Left renal pelvis (tissue), 4 donors: Measurements from ENCODE around the gene IFNA1. TPM values are rescaled to one million over a fixed set of nuclear protein-coding genes. Genes with fewer than 3 reads are reported as not detected.
A peak's percentile ranks its signal among the peaks of the same experiment; 100 is the strongest.
"Not testable (repeated sequence)": the region's sequence is repeated elsewhere in the genome, so short reads cannot be mapped to it uniquely, and the experiment has no call there.

ENCODE experiments used
- DNase-seq, 4 donors: peaks; one replicate each; pipeline ENCODE4 v3.0.0-alpha.2; 2013; ENCODE audit warnings: low read depth in 4 of 4, low spot score in 3 of 4
- polyA plus RNA-seq, 4 donors: library from polyadenylated mRNA; unstranded; fragments of 120-200 nt; gene quantifications; one replicate each; pipeline ENCODE4 v1.2.1, GENCODE V29; 2013; ENCODE audit not compliant: insufficient read length in 4 of 4

The IFNA1 gene
- polyA plus RNA-seq, 4 donors: not detected

DNA sequence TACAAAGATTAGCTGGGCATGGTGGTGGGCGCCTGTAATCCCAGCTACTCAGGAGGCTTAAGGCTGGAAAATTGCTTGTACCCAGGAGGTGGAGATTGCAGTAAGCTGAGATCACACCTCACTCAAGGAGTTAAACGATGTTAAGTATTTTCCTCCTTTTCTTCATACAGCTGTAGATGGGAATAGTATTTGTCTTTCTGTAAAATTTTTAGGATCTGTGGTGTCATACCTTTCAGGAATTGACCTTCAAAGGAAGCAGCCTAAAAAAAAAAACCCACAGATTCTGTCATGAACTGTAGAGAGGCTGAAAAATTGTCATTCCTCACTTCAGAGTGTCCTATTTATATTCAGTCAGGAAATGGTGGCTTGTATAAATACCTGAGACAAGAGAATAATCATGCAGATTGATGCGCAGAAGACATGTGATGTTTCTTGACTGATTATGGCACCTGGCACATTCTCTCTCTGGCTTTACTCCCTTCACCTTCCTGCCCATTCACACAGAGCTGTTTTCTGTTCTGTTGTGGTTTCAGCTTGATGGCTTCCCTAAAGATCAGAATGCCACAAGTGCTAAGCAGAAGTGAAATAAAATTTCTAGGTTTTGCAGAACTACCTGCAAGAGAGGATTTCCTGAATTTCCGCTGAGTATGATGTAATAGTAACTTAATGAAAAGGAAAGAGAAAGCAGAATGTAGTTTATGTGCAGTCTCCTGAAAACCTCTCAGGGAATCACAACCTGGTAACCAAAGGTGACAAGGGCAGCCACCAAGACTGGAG is 3.8 kb downstream of the IFNA1 start:
- DNase-seq: no peak

GRCh38 chr9:21449312-21449711 is 9.1 kb downstream of the IFNA1 start:
- not testable (repeated sequence) for DNase-seq

- no peak for DNase-seq
These were observed 10.6 kb downstream of the IFNA1 start for GRCh38 chr9:21450733-21451394.

GRCh38 chr9:21452681-21453080 is 12.4 kb downstream of the IFNA1 start:
- DNase-seq: no peak

DNA sequence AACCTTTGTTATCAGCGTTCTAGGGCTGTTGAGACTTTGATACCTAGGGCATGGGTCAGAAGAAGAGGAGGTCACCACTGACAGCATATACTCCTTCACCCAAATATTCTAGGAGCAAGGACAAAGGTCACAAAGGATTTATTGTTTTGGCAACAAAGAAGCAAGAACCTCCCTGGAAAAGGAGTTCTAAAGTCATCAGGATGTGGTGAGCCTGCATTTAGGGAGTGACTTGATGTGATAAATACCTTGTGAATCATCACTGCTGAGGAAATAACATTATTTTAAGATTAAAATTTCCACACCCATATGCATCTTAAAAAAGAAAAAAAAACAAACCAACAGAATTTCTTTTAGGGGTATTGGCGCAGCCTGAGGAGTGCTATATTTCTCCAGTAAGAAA is 13.9 kb downstream of the IFNA1 start:
- no peak for DNase-seq

DNA sequence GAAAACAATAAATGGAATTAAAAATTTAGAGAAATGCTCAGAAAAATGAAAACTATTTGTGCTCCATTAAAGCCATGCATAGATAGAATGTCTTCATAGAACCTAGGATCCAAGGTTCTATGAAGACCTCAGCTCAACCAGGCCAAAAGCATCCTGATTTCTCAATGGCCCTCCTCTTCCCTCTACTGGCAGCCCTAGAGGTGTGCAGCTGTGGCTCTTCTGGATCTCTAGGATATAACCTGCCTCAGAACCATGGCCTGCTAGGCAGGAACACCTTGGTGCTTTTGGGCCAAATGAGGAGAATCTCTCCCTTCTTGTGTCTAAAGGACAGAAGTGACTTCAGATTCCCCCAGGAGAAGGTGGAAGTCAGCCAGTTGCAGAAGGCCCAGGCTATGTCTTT is 15.1 kb downstream of the IFNA1 start:
- no peak for DNase-seq

DNA sequence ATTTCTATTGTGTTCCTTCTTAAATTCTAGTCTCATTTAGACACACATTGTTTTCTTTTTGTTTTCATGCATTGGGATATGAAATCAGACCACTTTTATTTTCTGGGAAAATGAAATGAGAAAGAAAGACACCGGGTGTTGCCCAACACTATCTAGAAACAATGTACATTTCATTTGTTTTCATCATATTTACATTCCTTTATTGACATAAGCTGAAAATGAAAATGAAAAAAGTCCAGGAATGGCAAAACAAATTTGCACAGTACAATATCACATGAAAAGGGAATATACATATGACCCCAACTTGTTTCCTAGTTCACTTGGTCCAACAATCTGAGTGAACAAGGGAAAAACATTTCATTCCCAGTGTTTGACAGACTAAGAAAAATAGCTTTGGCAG is 21.1 kb downstream of the IFNA1 start:
- no peak for DNase-seq

GRCh38 chr9:21465138-21465537 is 24.9 kb downstream of the IFNA1 start:
- no peak for DNase-seq

GRCh38 chr9:21465859-21466518 is 25.8 kb downstream of the IFNA1 start:
- DNase-seq: peak in 3 of 4 donors; percentile 20 to 31 (median 21)

GRCh38 chr9:21470126-21470525 is 29.9 kb downstream of the IFNA1 start:
- DNase-seq: no peak

DNA sequence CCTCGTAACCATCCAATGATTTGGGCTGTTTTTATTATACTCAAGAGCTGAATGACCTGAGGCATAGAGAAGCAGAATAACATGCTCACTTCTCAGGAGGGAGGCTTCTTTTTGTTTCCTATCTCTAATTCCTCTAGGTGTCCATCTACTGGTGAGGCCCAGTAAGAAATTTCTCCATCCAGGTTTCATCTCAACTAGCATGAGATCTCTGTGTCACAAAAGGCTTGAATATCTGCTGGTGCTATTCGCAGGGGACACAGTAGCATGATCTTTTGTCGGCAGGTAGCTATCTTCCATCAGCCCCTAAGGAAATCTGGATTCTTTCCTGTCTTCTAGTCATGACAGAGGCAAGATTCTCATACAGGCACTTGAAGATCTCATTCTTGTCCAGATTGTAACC is 33.0 kb downstream of the IFNA1 start:
- no peak for DNase-seq

DNA sequence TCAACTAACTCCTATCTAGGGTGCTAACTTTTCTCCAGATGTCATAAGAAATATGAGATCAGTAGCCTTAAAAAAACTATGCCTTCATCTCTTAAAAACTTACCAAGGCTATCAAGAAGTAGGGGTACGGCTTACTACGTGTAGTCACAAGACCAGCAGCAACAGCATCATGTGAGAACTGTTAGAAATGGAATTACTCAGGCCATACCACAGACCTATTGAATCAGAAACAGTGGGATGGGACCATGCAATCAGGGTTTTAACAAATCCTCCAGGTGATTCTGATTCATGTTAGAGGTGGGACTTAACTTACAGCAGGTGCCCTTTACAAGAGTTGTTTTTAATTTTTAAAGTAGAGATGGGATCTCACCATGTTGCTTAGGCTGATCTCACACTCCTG is 37.2 kb downstream of the IFNA1 start:
- DNase-seq: no peak

DNA sequence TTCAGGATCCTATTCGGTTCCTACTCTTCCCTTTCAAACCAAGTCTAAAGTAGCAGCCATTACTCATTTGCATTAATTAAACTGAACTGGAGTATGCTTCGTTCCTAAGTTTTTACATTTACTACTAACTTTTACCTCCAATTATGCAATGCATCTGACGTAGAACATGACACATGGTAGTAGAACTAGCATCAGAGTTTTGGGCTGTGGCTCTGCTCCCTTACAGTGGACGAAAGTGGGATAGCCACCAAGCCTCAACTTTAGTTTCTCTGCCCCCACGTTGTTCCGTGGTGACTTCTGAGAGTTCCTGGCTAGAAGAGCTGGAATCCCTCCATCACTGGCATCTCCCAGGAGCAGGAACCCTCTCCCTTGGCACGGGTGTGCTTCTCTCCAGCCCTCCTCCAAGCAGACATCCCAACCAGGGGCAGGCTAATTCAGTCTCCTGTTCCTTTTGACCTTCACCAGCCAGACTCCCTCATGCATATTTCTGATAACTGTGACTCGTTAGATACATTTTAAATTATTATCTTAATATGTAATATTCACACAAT is 39.0 kb downstream of the IFNA1 start:
- no peak for DNase-seq

GRCh38 chr9:21481470-21482056 is 41.3 kb downstream of the IFNA1 start:
- no peak for DNase-seq

- no peak for DNase-seq
These were observed 42.0 kb downstream of the IFNA1 start, which contains the start of gene IFNE for GRCh38 chr9:21482213-21482612. TSS of gene IFNE (minus strand) at chr9:21482313. CDS start at chr9:21481694, 619 bp downstream.

Other genes starting within 250 kb of the IFNA1 start
- gene IFNA7, start 238.2 kb upstream of the IFNA1 start, polyA plus RNA-seq: not detected
- gene IFNA10, start 233.3 kb upstream of the IFNA1 start, polyA plus RNA-seq: not detected
- gene IFNA16, start 223.1 kb upstream of the IFNA1 start, polyA plus RNA-seq: not detected
- gene IFNA17, start 212.2 kb upstream of the IFNA1 start, polyA plus RNA-seq: not detected
- gene IFNA14, start 200.4 kb upstream of the IFNA1 start, polyA plus RNA-seq: not detected
- gene IFNA5, start 135.1 kb upstream of the IFNA1 start, polyA plus RNA-seq: not detected
- gene KLHL9, start 105.0 kb upstream of the IFNA1 start, polyA plus RNA-seq: 10 to 100 TPM; 46.3 to 62.3 (median 49.8) TPM
- not detected for gene IFNA6, start 89.6 kb upstream of the IFNA1 start, polyA plus RNA-seq
- not detected for gene IFNA13, start 72.4 kb upstream of the IFNA1 start, polyA plus RNA-seq
- not detected for gene IFNA2, start 55.0 kb upstream of the IFNA1 start, polyA plus RNA-seq
- gene IFNA8, start 31.3 kb upstream of the IFNA1 start, polyA plus RNA-seq: not detected
- under 1 TPM in 3 of 4 donors, not detected in 1; 0.19 to 0.47 (median 0.20) TPM for gene IFNE, start 41.9 kb downstream of the IFNA1 start, polyA plus RNA-seq